Activated naive CD8-positive, alpha-beta T cell treated with anti-CD3 and anti-CD28 coated beads for 36 hours (primary cell): ENCODE measurements around the gene SESN2. TPM values are rescaled to one million over a fixed set of nuclear protein-coding genes. Genes with fewer than 3 reads are reported as not detected.

ENCODE experiments used
- DNase-seq: peaks from one replicate; pipeline ENCODE4 v3.0.0; 2021
- H3K27ac Mint-ChIP-seq: one replicate; pipeline ENCODE4 v1.8.0; 2022; ENCODE audit warnings: mild to moderate bottlenecking, moderate library complexity, mixed read lengths
- H3K27me3 Mint-ChIP-seq: one replicate; pipeline ENCODE4 v1.8.0; 2022; ENCODE audit warnings: mild to moderate bottlenecking, mixed read lengths
- H3K36me3 Mint-ChIP-seq: one replicate; pipeline ENCODE4 v1.8.0; 2021; ENCODE audit warnings: mild to moderate bottlenecking, mixed read lengths
- H3K4me1 Mint-ChIP-seq: one replicate; pipeline ENCODE4 v1.8.0; 2021; ENCODE audit warnings: mixed read lengths
- H3K4me3 Mint-ChIP-seq: one replicate; pipeline ENCODE4 v1.8.0; 2022; ENCODE audit warnings: mild to moderate bottlenecking, moderate library complexity, mixed read lengths
- H3K9me3 Mint-ChIP-seq: one replicate; pipeline ENCODE4 v1.8.0; 2022; ENCODE audit warnings: mixed read lengths
- total RNA-seq, 2 experiments: library from RNA; stranded (reverse); gene quantifications; one replicate each; pipeline ENCODE4 v1.2.3, GENCODE V29; 2021

Gene SESN2
- total RNA-seq, 2 experiments from 2014 or later = 35.4 to 36.3 TPM

GRCh38 chr1:28291711-28292110, 32.4 kb downstream of the SESN2 start:
- Mint-ChIP-seq H3K27ac (no peak overlapping the region), H3K4me1 (no peaks in the 10 kb centered on the region), H3K9me3 (no peaks in the 10 kb centered on the region), H3K36me3 (no peaks in the 10 kb centered on the region), H3K27me3 (peaks cover 1% of the 10 kb centered on the region), H3K4me3 (no peak overlapping the region)
- DNase-seq = no peak

GRCh38 chr1:28295936-28296335, 36.6 kb downstream of the SESN2 start:
- DNase-seq = no peak
- Mint-ChIP-seq H3K27ac (no peak overlapping the region), H3K4me1 (peaks cover 5% of the 10 kb centered on the region), H3K27me3 (peaks cover 4% of the 10 kb centered on the region), H3K4me3 (no peak overlapping the region), H3K36me3 (no peaks in the 10 kb centered on the region), H3K9me3 (no peaks in the 10 kb centered on the region)

- no peaks in the 10 kb centered on the region for H3K36me3 Mint-ChIP-seq
- no peak overlapping the region for H3K4me3 Mint-ChIP-seq
- H3K9me3 Mint-ChIP-seq = no peaks in the 10 kb centered on the region
- H3K27me3 Mint-ChIP-seq = peaks cover 4% of the 10 kb centered on the region
- DNase-seq = no peak
- H3K4me1 Mint-ChIP-seq = peaks cover 6% of the 10 kb centered on the region
- no peak overlapping the region for H3K27ac Mint-ChIP-seq
Measured at GRCh38 chr1:28296401-28297261, 37.3 kb downstream of the SESN2 start.

GRCh38 chr1:28297826-28298225, 38.5 kb downstream of the SESN2 start:
- no peak overlapping the region for H3K4me3 Mint-ChIP-seq
- H3K9me3 Mint-ChIP-seq = no peaks in the 10 kb centered on the region
- DNase-seq = no peak
- H3K36me3 Mint-ChIP-seq = no peaks in the 10 kb centered on the region
- peaks cover 6% of the 10 kb centered on the region for H3K4me1 Mint-ChIP-seq
- H3K27ac Mint-ChIP-seq = no peak overlapping the region
- peaks cover 4% of the 10 kb centered on the region for H3K27me3 Mint-ChIP-seq

- no peak for DNase-seq
- H3K4me1 Mint-ChIP-seq = peaks cover 6% of the 10 kb centered on the region
- no peak overlapping the region for H3K4me3 Mint-ChIP-seq
- no peak overlapping the region for H3K27ac Mint-ChIP-seq
- peaks cover 4% of the 10 kb centered on the region for H3K27me3 Mint-ChIP-seq
- no peaks in the 10 kb centered on the region for H3K36me3 Mint-ChIP-seq
- H3K9me3 Mint-ChIP-seq = no peaks in the 10 kb centered on the region
Measured at GRCh38 chr1:28298438-28298837, 39.1 kb downstream of the SESN2 start.

GRCh38 chr1:28301368-28302174, 42.3 kb downstream of the SESN2 start:
- no peak overlapping the region for H3K27ac Mint-ChIP-seq
- DNase-seq = no peak

GRCh38 chr1:28302247-28302646, 42.9 kb downstream of the SESN2 start:
- no peak for DNase-seq
- Mint-ChIP-seq H3K27me3 (no peaks in the 10 kb centered on the region), H3K36me3 (no peaks in the 10 kb centered on the region), H3K9me3 (no peaks in the 10 kb centered on the region), H3K4me3 (no peak overlapping the region), H3K27ac (no peak overlapping the region), H3K4me1 (peaks cover 6% of the 10 kb centered on the region)

More at GRCh38 chr1:28301368-28302174, 42.3 kb downstream of the SESN2 start:
- peaks cover 8% of the 10 kb centered on the region for H3K4me1 Mint-ChIP-seq
- H3K27me3 Mint-ChIP-seq = peaks cover 4% of the 10 kb centered on the region
- H3K9me3 Mint-ChIP-seq = no peaks in the 10 kb centered on the region
- H3K36me3 Mint-ChIP-seq = no peaks in the 10 kb centered on the region
- no peak overlapping the region for H3K4me3 Mint-ChIP-seq

- Mint-ChIP-seq H3K4me3 (no peak overlapping the region), H3K4me1 (peaks cover 2% of the 10 kb centered on the region), H3K27me3 (no peaks in the 10 kb centered on the region), H3K27ac (no peak overlapping the region), H3K9me3 (no peaks in the 10 kb centered on the region), H3K36me3 (no peaks in the 10 kb centered on the region)
- no peak for DNase-seq
Measured at GRCh38 chr1:28306301-28306949, 47.1 kb downstream of the SESN2 start.

GRCh38 chr1:28308750-28309149, 49.4 kb downstream of the SESN2 start:
- H3K9me3 Mint-ChIP-seq = no peaks in the 10 kb centered on the region
- no peaks in the 10 kb centered on the region for H3K27me3 Mint-ChIP-seq
- peaks cover 2% of the 10 kb centered on the region for H3K4me1 Mint-ChIP-seq
- no peak overlapping the region for H3K4me3 Mint-ChIP-seq
- no peak overlapping the region for H3K27ac Mint-ChIP-seq
- no peak for DNase-seq
- H3K36me3 Mint-ChIP-seq = no peaks in the 10 kb centered on the region

- H3K27ac Mint-ChIP-seq = no peak overlapping the region
- no peaks in the 10 kb centered on the region for H3K4me1 Mint-ChIP-seq
- no peaks in the 10 kb centered on the region for H3K36me3 Mint-ChIP-seq
- H3K4me3 Mint-ChIP-seq = no peak overlapping the region
- H3K27me3 Mint-ChIP-seq = no peaks in the 10 kb centered on the region
- no peaks in the 10 kb centered on the region for H3K9me3 Mint-ChIP-seq
- no peak for DNase-seq
Measured at GRCh38 chr1:28309702-28310101, 50.4 kb downstream of the SESN2 start.

- Mint-ChIP-seq H3K27ac (no peak overlapping the region), H3K9me3 (no peaks in the 10 kb centered on the region), H3K36me3 (no peaks in the 10 kb centered on the region), H3K27me3 (no peaks in the 10 kb centered on the region), H3K4me3 (no peak overlapping the region), H3K4me1 (no peaks in the 10 kb centered on the region)
- DNase-seq = no peak
Measured at GRCh38 chr1:28313702-28314546, 54.6 kb downstream of the SESN2 start.

- Mint-ChIP-seq H3K36me3 (no peaks in the 10 kb centered on the region), H3K4me3 (no peak overlapping the region), H3K27me3 (no peaks in the 10 kb centered on the region), H3K4me1 (no peaks in the 10 kb centered on the region), H3K9me3 (no peaks in the 10 kb centered on the region), H3K27ac (no peak overlapping the region)
- no peak for DNase-seq
Measured at GRCh38 chr1:28314547-28314941, 55.2 kb downstream of the SESN2 start.

- DNase-seq = no peak
- no peak overlapping the region for H3K27ac Mint-ChIP-seq
- H3K36me3 Mint-ChIP-seq = no peaks in the 10 kb centered on the region
- no peaks in the 10 kb centered on the region for H3K9me3 Mint-ChIP-seq
- H3K27me3 Mint-ChIP-seq = no peaks in the 10 kb centered on the region
- H3K4me1 Mint-ChIP-seq = no peaks in the 10 kb centered on the region
- H3K4me3 Mint-ChIP-seq = no peak overlapping the region
Measured at GRCh38 chr1:28317014-28317413, 57.7 kb downstream of the SESN2 start.

- H3K27ac Mint-ChIP-seq = no peak overlapping the region
- no peaks in the 10 kb centered on the region for H3K27me3 Mint-ChIP-seq
- no peak for DNase-seq
- peaks cover 3% of the 10 kb centered on the region for H3K4me1 Mint-ChIP-seq
- H3K4me3 Mint-ChIP-seq = no peak overlapping the region
- no peaks in the 10 kb centered on the region for H3K9me3 Mint-ChIP-seq
- no peaks in the 10 kb centered on the region for H3K36me3 Mint-ChIP-seq
Measured at GRCh38 chr1:28322194-28322593, 62.9 kb downstream of the SESN2 start.
